ENCODE results near the gene SLC39A5.
"Not testable (repeated sequence)": the region's sequence is repeated elsewhere in the genome, so short reads cannot be mapped to it uniquely, and the experiment has no call there.

Gene SLC39A5

DNA sequence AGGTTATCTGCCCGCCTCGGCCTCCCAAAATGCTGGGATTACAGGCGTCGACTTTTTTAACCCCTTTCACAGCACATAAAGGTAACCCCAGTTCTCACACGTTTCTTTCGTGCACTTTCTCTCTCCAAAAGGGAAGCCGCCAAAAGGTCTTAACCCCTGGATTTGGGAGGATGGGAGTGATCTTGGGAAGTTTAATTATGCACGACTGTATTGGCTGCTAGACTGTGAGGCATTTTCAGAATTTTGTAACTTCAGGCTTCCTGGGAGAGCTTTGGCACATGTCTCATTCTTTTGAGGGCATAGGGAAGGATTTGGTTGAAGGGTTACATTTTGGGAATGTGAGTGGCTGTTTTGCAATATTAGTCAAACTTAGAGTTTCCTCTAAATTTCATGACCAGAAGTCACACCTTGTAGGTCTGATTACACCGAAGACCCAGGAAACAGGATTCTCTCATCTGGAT is 39.1 kb upstream of the SLC39A5 start:
- H3K4me3 ChIP-seq (ENCODE audit: low read length): peak overlapping the region; percentile 93
- TF ChIP-seq, protein P1, sequence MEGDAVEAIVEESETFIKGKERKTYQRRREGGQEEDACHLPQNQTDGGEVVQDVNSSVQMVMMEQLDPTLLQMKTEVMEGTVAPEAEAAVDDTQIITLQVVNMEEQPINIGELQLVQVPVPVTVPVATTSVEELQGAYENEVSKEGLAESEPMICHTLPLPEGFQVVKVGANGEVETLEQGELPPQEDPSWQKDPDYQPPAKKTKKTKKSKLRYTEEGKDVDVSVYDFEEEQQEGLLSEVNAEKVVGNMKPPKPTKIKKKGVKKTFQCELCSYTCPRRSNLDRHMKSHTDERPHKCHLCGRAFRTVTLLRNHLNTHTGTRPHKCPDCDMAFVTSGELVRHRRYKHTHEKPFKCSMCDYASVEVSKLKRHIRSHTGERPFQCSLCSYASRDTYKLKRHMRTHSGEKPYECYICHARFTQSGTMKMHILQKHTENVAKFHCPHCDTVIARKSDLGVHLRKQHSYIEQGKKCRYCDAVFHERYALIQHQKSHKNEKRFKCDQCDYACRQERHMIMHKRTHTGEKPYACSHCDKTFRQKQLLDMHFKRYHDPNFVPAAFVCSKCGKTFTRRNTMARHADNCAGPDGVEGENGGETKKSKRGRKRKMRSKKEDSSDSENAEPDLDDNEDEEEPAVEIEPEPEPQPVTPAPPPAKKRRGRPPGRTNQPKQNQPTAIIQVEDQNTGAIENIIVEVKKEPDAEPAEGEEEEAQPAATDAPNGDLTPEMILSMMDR (conservative IDR thresholded peaks at IDR 0.05; ENCODE audit: low read depth, low read length): no peak
- DNase-seq (ENCODE audit: low read depth): no peak

DNA sequence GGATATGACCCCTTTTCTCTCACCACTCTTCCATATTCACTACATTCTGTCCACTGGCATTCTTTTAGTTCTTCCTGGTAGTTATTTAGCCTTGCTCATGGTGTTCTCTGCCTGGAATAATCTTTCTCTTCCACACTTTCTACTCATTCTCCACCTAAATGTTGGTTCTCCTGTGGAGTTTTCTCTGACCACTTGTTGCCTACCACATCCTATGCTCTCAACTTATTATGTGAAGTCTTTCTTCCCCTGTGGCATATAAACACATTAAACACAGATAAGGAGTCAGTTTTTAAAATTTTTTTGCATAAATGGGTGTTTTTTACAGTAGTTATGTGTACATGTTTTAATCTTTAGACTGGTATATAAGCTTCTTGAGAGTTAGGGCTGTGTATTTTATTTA is 37.3 kb upstream of the SLC39A5 start:
- TF ChIP-seq, protein P1 (conservative IDR thresholded peaks at IDR 0.05; ENCODE audit: low read depth, low read length): no peak
- DNase-seq (ENCODE audit: low read depth): no peak
- no peak overlapping the region for H3K4me3 ChIP-seq (ENCODE audit: low read length)

- DNase-seq (ENCODE audit: low read depth): peak; percentile 46
- TF ChIP-seq, protein P1 (conservative IDR thresholded peaks at IDR 0.05; ENCODE audit: low read depth, low read length): peak; percentile 81
- H3K4me3 ChIP-seq (ENCODE audit: low read length): no peak overlapping the region
Measured at GRCh38 chr12:56193025-56193578, 36.7 kb upstream of the SLC39A5 start.

GRCh38 chr12:56196818-56197550 is 32.9 kb upstream of the SLC39A5 start:
- DNase-seq (ENCODE audit: low read depth): peak; percentile 18

GRCh38 chr12:56197921-56198635 is 31.8 kb upstream of the SLC39A5 start:
- TF ChIP-seq, protein P1 (conservative IDR thresholded peaks at IDR 0.05; ENCODE audit: low read depth, low read length): no peak
- no peak for DNase-seq (ENCODE audit: low read depth)
- no peak overlapping the region for H3K4me3 ChIP-seq (ENCODE audit: low read length)

More at GRCh38 chr12:56196818-56197550, 32.9 kb upstream of the SLC39A5 start:
- not testable (repeated sequence) for H3K4me3 ChIP-seq (ENCODE audit: low read length)

GRCh38 chr12:56198836-56199235 is 31.0 kb upstream of the SLC39A5 start:
- DNase-seq (ENCODE audit: low read depth): no peak
- H3K4me3 ChIP-seq (ENCODE audit: low read length): no peak overlapping the region
- TF ChIP-seq, protein P1 (conservative IDR thresholded peaks at IDR 0.05; ENCODE audit: low read depth, low read length): no peak

DNA sequence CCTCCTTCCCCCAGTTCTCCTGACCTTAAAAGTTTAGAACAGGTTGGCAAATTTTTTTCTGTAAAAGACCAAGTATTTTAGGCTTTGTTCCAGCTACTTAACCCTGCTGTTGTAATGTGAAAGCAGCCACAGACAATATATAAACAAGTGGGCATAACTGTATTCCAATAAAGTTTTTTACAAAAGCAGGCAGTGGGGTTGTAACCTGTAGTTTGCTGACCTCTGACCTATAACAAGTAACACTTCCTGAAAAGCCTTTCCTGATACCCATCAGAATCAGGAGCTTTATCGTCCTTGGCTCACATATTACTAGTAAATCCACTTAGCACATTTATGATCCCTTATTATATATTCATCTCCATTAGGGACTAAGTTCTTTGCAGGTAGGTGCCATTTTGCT is 27.5 kb upstream of the SLC39A5 start:
- DNase-seq (ENCODE audit: low read depth): no peak
- H3K4me3 ChIP-seq (ENCODE audit: low read length): no peak overlapping the region
- TF ChIP-seq, protein P1 (conservative IDR thresholded peaks at IDR 0.05; ENCODE audit: low read depth, low read length): no peak
